ENCODE measurements around the gene PLOD2.

PLOD2 gene

DNA sequence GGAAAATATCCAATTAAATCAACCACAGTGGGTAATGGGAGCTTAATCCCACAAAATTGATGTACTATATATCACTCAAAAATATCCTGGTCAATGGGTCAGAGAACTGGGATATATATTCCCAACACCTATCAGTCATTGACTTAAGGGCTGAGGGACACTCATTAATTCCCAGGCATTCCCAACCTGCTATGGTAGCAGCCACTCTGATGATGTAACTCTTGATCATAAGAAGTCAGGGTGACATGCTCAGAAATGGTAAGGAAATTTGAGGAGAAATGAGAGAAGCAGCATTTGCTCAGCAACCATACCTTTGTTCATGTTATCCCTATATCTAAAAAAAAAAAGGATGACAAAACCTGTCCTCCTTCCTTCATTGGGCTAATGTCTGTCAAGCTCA lies 3.1 kb upstream of the PLOD2 start:
- Histone ChIP-seq H3K4me3 (ENCODE audit: low read length, poor library complexity, severe bottlenecking) (no peak overlapping the region), H3K79me2 (ENCODE audit: insufficient read depth, low read length) (no peaks in the 10 kb centered on the region), H3K9me2 (replicated peaks; ENCODE audit: low read depth, low read length) (no peaks in the 10 kb centered on the region), H4K20me1 (ENCODE audit: insufficient read depth, low read length, poor library complexity, severe bottlenecking) (no peaks in the 10 kb centered on the region), H3K4me2 (ENCODE audit: low read depth, low read length, poor library complexity, severe bottlenecking) (no peak overlapping the region), H3K4me1 (ENCODE audit: insufficient read depth, low read length, poor library complexity, severe bottlenecking) (no peaks in the 10 kb centered on the region), H3K27me3 (ENCODE audit: insufficient read depth, low read length, poor library complexity, severe bottlenecking) (no peaks in the 10 kb centered on the region), H3K36me3 (ENCODE audit: insufficient read depth, low read length) (no peaks in the 10 kb centered on the region), H3F3A (ENCODE audit: low read depth) (no peaks in the 10 kb centered on the region), H3K9me3 (ENCODE audit: insufficient read depth, low read depth, low read length) (no peaks in the 10 kb centered on the region), H3K9ac (ENCODE audit: low read depth, low read length, poor library complexity, severe bottlenecking) (no peak overlapping the region), H2AFZ (ENCODE audit: low read length) (no peak overlapping the region)
- TF ChIP-seq, protein P1, sequence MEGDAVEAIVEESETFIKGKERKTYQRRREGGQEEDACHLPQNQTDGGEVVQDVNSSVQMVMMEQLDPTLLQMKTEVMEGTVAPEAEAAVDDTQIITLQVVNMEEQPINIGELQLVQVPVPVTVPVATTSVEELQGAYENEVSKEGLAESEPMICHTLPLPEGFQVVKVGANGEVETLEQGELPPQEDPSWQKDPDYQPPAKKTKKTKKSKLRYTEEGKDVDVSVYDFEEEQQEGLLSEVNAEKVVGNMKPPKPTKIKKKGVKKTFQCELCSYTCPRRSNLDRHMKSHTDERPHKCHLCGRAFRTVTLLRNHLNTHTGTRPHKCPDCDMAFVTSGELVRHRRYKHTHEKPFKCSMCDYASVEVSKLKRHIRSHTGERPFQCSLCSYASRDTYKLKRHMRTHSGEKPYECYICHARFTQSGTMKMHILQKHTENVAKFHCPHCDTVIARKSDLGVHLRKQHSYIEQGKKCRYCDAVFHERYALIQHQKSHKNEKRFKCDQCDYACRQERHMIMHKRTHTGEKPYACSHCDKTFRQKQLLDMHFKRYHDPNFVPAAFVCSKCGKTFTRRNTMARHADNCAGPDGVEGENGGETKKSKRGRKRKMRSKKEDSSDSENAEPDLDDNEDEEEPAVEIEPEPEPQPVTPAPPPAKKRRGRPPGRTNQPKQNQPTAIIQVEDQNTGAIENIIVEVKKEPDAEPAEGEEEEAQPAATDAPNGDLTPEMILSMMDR (conservative IDR thresholded peaks at IDR 0.05; ENCODE audit: low read length), result no peak
- TF ChIP-seq EZH2phosphoT487 (IDR thresholded peaks at IDR 0.05; ENCODE audit: borderline replicate concordance), result no peak

DNA sequence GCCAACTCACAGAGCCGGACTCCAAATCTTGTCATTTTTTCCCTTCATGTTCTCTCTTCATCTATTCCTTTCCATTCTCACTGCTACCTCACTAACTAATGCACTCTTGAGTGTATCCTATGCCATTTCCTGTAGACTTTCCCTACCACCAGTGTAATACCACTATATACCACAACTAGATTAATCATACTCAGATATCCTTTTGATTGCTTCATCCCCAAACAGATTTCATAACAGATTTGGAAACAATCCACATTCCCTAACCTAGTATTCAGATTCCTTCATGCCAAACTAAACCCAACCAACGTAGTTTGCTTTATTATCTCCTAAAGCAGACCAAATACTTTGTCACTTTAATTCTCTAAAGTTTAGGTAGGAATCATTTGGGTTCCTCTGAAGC lies 2.6 kb upstream of the PLOD2 start:
- Histone ChIP-seq H4K20me1 (ENCODE audit: insufficient read depth, low read length, poor library complexity, severe bottlenecking) (no peaks in the 10 kb centered on the region), H3K9me2 (replicated peaks; ENCODE audit: low read depth, low read length) (no peaks in the 10 kb centered on the region), H3K4me2 (ENCODE audit: low read depth, low read length, poor library complexity, severe bottlenecking) (no peak overlapping the region), H3K27me3 (ENCODE audit: insufficient read depth, low read length, poor library complexity, severe bottlenecking) (no peaks in the 10 kb centered on the region), H2AFZ (ENCODE audit: low read length) (no peak overlapping the region), H3K9me3 (ENCODE audit: insufficient read depth, low read depth, low read length) (no peaks in the 10 kb centered on the region), H3K9ac (ENCODE audit: low read depth, low read length, poor library complexity, severe bottlenecking) (no peak overlapping the region), H3K79me2 (ENCODE audit: insufficient read depth, low read length) (no peaks in the 10 kb centered on the region), H3K4me3 (ENCODE audit: low read length, poor library complexity, severe bottlenecking) (no peak overlapping the region), H3F3A (ENCODE audit: low read depth) (no peaks in the 10 kb centered on the region), H3K4me1 (ENCODE audit: insufficient read depth, low read length, poor library complexity, severe bottlenecking) (no peaks in the 10 kb centered on the region), H3K36me3 (ENCODE audit: insufficient read depth, low read length) (no peaks in the 10 kb centered on the region)
- TF ChIP-seq, protein P1 (conservative IDR thresholded peaks at IDR 0.05; ENCODE audit: low read length), result no peak
- TF ChIP-seq EZH2phosphoT487 (IDR thresholded peaks at IDR 0.05; ENCODE audit: borderline replicate concordance), result no peak

DNA sequence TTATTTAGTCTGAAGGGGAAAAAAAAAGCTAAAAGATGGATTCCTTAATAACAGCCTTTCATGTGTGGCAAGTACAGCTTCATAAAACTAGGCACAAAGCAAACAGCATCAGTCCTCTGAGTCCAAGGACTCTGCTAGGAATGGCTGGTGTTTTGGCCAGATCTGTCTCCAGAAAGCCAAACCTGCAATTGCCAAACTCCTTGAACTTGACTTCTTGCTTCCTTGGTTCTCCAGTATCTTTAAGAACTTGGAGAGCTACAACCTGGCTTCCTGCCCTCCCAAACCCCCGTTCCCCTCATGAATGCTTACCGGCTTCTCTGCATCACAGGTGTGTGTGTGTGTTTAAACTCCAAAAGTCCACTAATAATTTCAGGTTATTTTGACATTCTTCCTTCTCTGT lies 1.6 kb upstream of the PLOD2 start:
- Histone ChIP-seq H3K4me2 (ENCODE audit: low read depth, low read length, poor library complexity, severe bottlenecking) (no peak overlapping the region), H3K9ac (ENCODE audit: low read depth, low read length, poor library complexity, severe bottlenecking) (no peak overlapping the region), H3K9me3 (ENCODE audit: insufficient read depth, low read depth, low read length) (no peaks in the 10 kb centered on the region), H4K20me1 (ENCODE audit: insufficient read depth, low read length, poor library complexity, severe bottlenecking) (no peaks in the 10 kb centered on the region), H3K4me1 (ENCODE audit: insufficient read depth, low read length, poor library complexity, severe bottlenecking) (no peaks in the 10 kb centered on the region), H3K36me3 (ENCODE audit: insufficient read depth, low read length) (no peaks in the 10 kb centered on the region), H3K4me3 (ENCODE audit: low read length, poor library complexity, severe bottlenecking) (no peak overlapping the region), H3K9me2 (replicated peaks; ENCODE audit: low read depth, low read length) (no peaks in the 10 kb centered on the region), H3K27me3 (ENCODE audit: insufficient read depth, low read length, poor library complexity, severe bottlenecking) (no peaks in the 10 kb centered on the region), H2AFZ (ENCODE audit: low read length) (no peak overlapping the region), H3F3A (ENCODE audit: low read depth) (no peaks in the 10 kb centered on the region), H3K79me2 (ENCODE audit: insufficient read depth, low read length) (no peaks in the 10 kb centered on the region)
- TF ChIP-seq EZH2phosphoT487 (IDR thresholded peaks at IDR 0.05; ENCODE audit: borderline replicate concordance), result no peak
- TF ChIP-seq, protein P1 (conservative IDR thresholded peaks at IDR 0.05; ENCODE audit: low read length), result no peak
